Skin of body (tissue), 2 donors: ENCODE results near the gene DNAJC6. TPM values are rescaled to one million over a fixed set of nuclear protein-coding genes. Genes with fewer than 3 reads are reported as not detected.
"Not testable (repeated sequence)": the region's sequence is repeated elsewhere in the genome, so short reads cannot be mapped to it uniquely, and the experiment has no call there.

Source experiments
- DNase-seq: peaks from one replicate; lab custom pipeline; 2025; lab: John Stamatoyannopoulos, UW
- total RNA-seq: library from RNA; depleted of rRNA; stranded (reverse); fragments of >200 nt; gene quantifications from one replicate; pipeline ENCODE4 v1.2.3, GENCODE V29; 2014

Gene DNAJC6
- total RNA-seq, 1 donor from 2014 or later = 7.7 TPM

DNA sequence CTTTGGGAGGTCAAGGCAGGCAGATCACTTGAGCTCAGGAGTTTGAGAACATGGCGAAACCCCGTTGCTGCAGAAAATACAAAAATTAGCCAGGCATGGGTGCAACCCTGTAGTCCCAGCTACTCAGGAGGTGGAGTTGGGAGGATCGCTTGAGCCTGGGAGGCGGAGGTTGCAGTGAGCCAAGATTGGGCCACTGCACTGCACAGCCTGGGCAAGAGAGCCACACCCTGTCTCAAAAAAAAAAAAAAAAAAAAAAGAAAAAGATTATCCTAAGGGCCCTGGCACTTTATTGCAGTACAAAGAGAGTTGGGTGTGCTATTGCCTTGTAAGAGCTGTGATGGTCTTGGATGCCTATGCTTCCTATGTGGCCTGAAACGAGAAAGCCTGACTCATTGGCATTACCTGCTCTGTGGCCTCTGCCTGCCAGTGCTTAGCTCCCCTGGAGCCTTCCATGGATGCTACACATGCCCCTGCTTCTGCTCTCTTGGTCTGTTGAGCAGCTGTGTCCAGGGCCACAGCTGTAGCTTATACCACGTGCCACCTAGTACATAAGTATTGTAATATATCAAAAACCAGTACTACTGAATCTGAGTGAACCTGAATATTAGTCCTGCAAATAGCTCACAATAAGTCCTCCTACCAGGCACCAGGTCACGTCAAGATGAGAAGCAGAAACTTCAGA lies 45.8 kb downstream of the DNAJC6 start:
- DNase-seq = no peak

DNA sequence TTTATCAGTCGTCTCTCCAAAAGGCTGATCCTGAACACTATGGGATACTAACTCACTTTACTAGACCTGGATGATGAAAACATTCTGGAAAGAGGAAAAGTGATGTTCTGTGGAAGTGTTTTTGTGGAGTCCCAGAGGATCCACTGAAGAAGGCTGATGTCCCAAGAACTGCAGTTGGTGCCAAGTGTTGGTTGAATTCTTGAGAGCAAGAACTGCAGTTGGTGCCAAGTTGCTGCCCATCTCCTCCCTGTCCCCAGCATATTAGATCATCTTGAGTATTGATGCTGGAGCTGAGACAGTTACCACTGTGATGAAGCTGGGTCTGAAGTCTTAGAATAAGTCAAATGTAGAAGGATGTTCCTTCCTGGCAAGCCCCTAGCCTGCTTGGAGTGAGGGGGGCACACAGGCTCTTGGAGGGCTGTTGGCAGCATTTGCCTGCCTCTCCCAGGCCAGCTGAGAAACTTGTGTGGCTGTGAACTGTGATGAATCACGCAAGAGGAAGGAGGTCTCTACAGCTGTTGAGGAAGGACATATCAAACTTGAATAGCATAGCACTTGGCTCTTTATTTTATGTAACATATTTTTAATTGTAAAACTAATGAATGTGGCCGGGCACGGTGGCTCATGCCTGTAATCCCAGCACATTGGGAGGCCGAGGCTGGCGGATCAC lies 48.1 kb downstream of the DNAJC6 start:
- DNase-seq = no peak

DNA sequence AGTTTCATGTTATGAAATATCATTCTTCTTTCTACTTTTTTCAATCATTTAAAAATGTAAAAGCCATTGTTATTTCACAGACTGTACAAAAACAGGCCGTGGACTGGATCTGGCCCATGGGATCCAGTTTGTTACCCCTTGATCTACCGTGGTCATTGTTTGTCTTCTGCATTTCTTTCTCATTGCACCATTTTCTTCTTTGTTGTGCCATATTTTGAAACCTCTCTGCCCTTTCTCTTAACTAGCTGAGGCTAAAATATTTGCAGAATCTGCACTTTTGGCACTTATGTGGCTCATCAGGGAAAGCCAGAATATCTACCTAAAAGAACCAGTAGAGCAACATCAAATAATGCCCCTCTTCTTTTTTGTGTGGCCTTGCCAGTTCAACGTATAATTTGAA lies 50.5 kb downstream of the DNAJC6 start:
- no peak for DNase-seq

DNA sequence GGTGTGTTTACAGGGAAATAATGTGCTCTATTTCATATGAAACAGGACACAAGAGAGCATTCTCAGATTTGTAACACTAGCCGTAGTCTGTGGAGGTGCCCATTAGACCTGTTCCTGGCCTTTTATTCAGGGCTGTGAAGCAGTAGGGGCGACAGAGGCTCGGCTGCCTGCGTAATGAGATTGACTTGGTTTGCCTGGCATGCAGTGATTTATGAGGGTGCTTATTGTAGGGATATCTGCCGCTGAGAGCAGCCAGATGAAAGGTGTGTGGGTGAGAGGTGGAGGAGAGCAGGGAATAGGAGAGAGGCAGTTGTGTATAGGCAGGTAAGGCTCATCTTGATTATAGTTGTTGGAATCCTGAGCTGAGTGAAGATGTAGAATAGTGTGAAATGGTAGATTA lies 51.3 kb downstream of the DNAJC6 start:
- no peak for DNase-seq

DNA sequence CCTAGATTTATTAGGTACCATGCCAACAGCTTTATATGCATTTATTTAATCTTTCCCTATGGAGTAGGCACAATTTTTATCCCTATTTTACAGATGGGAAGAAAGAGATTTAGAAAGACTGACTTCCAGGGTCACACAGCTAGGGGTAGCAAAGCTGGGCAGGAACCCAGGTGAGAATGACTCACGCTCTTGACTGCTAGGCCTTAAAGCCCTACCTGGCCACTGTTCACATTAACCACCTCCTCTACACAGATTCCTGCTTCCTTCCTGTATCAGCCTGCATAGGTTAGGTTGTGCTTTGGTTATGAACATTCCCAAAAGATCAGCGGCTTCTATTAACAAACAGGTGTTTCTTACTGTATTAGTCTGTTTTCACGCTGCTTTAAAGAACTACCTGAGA lies 53.2 kb downstream of the DNAJC6 start:
- DNase-seq = no peak

DNA sequence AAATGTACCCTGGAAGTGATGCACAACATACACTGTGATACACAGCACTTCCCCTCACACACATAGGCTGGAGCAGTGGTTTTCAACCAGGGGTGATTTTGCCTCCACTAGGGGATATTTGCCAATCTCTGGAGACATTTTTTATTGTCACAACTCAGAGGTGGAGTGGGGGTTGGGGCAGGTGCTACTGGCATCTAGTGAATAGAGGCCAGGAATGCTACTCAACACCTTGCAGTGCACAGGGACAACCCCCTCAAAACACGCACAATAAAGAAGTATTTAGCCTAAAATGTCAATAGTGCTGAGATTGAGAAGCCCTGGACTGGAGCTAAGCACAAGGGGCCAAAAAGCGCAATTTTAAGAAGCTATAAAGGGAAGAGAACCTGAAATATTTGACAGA lies 54.1 kb downstream of the DNAJC6 start:
- DNase-seq = no peak

DNA sequence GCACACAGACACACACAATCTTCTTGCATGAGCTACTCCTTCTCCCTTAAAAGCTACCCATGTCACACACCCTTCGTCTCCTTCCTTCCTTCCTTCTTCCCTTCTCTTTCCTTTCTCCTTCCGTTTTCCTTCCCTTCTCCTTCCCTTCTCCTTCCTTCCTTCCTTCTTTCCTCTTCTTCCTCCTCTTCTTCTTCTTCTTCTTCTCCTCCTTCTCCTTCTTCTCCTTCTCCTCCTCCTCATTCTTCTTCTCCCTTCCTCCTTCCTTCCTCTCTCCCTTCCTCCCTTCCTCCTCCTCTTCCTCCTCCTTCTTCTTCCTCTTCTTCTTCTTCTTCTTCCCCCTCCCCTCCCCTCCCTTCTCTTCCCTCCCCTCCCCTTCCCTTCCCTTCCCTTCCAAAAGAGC lies 59.1 kb downstream of the DNAJC6 start:
- no peak for DNase-seq

DNA sequence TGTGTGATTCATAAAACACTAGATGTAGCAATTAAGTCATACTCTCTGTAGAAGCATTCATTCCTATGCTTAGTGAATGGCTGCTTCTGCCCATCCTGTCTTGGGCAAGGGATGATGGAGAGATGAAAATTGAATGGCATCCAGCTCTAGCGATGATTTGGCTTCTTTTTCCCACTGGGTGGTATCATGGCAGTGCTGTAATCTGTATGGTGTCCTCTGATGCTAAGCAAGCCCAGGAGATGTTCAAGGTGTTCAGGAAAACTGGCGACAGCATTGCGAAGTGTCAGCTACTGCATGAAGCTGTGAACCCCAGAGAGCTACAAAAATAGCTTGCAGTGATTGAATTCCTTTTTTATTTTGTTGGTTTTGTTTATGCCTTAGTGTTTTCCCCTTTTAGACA lies 62.2 kb downstream of the DNAJC6 start:
- DNase-seq = no peak

DNA sequence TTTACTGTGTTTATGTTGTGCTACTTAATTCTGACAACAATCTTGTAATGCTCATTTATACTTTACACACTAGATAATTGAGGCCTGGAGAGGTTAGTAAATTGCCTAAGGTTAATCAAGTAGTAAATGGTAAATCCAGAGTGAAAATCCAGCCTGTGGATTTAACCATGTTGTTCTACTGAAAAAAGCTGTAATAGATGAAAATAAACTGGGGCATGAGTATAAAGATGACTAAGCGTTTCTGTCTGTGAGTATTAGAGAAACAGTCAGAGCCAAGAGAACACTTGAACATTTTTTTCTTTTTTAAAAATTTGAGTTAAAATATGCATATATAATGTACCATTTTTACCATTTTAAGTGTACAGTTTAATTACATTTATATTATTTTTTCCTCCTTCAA lies 63.2 kb downstream of the DNAJC6 start:
- no peak for DNase-seq

DNA sequence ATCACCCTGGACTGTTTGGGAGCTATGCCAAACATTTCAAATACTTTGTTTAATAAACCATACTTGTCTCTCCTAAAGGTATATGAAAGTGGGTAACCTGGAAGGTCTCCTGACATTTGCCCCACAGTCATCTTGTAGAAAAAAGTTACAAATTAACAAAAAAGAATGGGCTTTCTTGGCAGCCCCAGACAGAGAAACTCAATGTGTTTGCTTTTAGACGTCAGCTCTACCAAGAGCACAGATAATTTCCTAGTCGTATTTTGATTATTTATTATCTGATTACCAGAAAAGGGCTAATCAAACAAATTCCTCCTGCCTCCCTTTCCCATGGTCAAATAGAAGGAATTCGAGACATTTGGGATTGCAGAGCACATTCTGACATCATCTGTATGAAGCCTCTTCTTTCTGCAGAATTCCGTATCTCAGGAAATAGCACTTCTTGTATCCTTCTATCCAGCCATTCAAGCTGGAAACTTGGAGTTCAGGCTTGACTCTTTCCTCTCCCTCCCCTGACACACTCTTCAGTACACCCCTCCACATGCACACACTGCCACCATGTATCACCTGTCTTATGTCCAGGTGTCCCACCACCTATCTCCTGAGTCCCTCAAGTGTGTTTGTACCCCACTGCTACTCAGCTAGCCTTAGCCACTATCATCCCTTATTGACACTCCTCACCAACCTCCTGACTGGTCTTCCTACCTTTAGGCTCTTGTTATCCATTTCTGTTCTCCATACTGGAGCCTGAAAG lies 68.3 kb downstream of the DNAJC6 start:
- DNase-seq = no peak

DNA sequence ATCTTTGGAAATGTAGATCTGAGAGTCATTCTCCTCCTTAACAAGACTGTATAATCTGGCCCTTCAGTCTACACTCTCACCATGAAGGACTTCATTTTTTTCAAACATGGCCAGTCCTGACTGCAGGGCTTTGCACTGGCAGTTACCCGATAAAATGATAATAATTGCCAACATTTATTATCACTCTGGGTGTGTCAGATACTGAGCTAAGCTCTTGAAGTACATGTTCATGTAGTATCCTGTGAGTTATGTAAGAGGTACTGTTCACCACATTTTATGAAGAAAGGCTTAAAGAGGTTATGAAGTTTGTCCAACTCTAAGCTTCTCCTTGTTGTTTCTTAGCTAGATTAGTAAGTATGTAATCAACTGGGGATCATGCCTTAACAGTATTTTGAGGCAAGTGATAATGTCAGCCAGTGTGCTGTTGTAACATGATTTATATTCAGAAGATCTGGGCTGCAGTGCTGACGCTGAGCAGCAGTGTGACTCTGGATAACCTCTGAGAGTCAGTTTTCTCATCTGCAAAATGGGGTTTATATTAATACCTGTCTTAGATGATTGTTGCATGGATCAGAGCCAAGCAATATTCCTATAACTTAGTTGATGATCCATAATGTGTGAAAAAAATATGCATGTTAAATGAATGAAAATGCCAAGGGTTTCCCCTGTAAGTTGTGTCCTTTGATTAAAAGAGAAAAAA lies 69.1 kb downstream of the DNAJC6 start:
- DNase-seq = no peak

DNA sequence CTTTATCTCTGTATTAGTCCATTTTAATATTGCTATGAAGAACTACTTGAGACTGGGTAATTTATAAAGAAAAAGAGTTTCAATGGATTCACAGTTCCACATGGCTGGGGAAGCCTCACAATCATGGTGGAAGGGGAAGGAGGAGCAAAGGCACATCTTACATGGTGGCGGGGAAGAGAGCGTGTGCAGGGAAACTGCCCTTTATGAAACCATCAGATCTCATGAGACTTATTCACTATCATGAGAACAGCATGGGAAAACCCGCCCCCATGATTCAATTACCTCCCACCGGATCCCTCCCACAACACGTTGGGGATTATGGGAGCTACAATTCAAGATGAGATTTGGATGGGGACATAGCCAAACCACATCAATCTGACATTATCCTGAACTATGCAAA lies 75.1 kb downstream of the DNAJC6 start:
- DNase-seq = not testable (repeated sequence)

DNA sequence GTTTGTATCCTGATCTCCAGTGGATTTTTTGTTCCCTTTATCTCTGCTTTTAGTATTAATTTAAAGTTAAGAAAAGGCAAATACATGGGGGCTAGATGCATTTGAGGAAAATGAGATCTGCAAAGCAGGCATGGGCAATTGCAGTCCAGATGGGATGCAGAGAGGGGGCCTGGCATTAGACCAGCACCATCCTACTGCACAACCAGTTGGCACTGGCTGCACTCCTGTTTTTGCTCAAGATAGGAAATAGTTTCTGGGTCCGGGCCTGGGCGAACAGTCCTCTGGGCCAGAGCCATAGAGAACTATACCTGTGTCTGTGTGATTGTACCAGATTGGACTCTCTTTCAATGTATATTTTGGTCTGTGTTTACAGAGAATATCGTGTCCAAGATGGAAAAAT lies 77.1 kb downstream of the DNAJC6 start:
- no peak for DNase-seq

DNA sequence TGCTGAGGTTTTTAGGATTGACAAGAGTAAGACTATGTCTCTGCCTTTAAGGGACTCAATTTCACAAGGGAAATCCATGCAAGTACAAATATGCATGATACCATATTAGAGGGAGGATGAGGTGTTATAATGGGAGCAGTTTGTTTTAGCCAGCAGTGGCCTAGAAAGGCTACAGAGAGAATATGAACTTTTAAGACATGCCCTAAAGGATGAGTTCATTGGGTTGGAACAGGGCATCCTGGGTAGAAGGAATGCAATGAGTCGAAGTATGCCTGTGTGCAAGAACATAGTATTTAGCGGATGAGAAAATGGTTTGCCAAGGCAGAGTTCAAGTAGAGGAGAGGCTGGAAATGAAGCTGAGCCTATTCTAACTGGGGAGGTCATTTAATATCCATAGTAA lies 78.5 kb downstream of the DNAJC6 start:
- DNase-seq = no peak

DNA sequence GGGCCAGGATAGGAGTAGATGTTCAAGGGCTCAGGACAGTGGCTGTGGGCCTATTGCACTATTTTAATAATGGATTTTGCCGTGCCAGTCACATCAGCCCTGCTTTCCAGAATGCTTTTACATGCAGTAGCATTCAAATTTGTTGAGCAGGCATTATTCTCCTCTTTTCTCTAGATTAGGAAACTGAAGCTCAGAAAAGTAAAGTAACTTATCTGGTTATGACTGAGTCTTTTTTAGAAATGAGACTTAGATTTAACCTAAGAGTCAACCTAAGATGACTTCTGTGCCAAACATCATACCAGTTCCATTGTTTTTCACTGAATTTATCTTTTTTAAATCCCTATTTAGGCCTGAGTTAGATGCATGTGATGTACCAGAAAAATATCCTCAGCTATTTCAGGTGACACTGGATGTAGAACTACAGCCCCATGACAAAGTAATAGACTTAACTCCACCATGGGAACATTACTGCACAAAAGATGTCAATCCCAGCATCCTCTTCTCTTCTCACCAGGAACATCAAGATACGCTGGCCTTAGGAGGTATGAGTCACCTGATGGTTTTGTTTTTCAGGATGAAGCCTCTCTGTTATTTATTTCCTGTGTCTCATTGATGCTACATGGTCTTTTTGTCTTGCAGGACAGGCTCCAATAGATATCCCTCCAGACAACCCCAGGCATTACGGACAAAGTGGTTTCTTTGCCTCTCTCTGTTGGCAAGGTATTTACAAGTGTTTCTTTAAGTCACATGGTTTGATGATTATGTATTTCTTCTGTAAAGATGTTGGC lies 79.8 kb downstream of the DNAJC6 start:
- no peak for DNase-seq

DNA sequence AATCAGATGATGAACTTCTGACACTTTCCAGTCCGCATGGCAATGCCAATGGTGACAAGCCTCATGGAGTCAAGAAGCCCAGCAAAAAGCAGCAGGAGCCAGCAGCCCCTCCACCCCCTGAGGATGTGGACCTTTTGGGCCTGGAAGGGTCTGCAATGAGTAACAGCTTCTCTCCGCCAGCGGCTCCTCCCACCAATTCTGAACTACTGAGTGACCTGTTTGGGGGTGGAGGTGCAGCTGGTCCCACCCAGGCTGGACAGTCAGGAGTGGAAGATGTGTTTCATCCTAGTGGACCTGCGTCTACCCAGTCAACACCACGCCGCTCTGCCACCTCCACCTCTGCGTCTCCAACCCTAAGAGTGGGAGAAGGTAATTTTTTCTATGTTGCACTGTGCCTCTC lies 83.2 kb downstream of the DNAJC6 start:
- DNase-seq = no peak

DNA sequence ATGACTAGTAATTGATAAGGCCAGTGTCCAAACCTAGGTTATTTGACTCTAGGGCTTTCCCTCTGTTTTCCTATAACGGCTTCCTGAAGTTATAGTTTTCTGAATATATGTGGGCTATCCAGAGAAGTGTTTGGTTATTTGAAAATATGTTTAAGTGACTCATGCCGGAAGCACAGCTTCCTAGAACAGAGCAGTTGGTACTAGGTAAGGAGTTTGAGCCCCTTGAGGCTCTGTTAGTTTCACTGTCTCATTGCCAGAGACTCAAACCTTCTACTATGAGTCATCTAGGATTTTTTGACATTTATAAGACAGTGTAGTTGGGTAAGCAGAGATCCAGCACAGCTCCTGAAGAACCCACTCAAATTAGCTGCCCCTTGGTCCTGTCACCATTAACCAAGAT lies 84.0 kb downstream of the DNAJC6 start:
- no peak for DNase-seq

DNA sequence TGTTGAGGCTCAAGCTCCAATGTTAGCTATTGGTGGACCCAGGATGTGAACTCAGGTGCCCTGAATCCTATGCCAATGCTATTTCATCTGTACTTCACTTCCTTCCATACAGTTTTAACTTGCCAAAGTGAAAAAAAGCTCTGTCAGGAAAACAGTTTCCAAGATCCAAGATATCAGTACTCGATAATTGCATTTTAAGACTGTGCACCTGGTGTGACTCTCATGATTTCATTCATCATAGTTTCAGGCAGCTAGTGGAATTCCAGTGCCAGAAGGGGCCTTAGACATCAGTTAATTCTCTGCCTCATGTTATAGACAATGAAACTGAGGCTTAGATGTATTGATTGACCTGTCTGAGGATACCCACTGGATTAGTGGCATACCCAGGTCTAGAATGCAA lies 84.6 kb downstream of the DNAJC6 start:
- DNase-seq = no peak

DNA sequence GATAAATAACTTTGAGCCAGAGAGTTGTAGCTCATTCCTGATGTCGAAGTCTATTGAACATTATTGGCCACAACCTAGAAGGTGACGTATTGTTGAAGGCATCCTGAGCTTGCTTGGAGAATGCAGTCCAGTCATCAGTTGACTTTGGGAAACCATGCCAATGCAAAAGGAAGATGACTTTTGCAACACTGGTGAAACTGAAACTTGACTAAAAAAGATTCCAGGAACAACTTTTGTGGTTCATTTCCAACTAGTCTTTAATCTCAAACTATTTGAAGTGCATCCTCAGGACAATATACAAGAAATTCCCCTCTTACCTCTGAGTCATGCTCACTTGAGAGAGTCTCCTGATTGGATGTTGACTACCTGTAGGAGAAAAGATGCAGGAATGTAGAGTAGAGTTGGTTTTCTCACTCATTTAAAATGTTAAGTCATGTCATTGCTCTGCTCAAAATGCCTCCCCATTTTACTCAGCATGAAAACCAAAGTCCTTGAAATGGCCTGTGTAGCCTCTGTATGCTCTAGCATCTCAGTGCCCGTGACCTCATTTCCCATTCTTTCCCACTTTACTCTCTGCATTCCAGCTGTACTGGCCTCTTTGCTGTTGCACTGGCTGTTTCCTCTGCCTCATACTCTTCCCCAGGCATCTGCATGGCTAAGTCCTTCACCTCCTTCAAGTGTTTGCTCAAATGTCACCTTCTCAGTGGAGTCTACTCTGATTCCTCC lies 86.7 kb downstream of the DNAJC6 start:
- DNase-seq = no peak

DNA sequence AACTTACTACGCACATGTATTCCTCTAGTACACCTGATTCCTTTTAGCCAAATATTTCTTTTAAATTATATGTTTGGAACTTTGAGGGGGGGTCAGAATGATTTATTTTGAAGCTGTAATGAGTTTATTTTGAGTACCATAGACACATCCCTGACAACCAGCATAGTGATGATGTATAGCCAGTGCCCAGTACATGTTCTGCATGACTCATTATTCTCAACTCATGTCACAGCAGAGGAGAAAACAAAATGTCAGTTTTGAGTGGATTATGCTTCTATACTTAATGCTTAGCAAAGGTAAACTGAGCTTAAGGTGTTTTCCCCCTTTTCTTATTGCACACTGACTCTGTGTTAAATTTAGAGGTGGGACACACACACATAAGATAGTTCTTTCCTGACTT lies 88.7 kb downstream of the DNAJC6 start:
- no peak for DNase-seq

DNA sequence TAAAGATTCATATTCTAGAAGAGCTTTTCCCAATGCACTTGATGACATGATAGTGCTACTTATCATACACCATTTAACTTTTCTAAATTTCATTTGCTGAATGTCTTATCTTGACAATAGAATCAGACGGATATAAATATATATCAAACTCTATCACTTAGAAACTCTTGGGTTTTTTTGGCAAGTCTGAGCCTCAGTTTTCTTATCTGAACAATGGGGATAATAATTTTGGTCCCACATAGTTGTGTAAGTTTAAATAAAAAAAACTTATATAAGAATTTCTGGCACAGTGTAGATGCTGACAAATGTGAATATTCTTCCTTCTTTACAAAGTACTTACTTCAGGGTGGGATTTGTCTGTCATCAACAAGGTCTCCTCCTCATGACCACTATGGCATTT lies 89.7 kb downstream of the DNAJC6 start:
- DNase-seq = no peak
